Ishikawa (cell line): Measurements from ENCODE around the gene ARAP1.

Experiments
- CEBPB ChIP-seq: IDR thresholded peaks from 2 replicates; pipeline ENCODE4 v1.6.1; 2012
- TAF1 ChIP-seq: IDR thresholded peaks from 2 replicates; pipeline ENCODE4 v1.6.1; 2012; ENCODE audit warnings: low read depth, mild to moderate bottlenecking
- YY1 ChIP-seq: IDR thresholded peaks from 2 replicates; pipeline ENCODE4 v1.6.1; 2012; ENCODE audit warnings: low read depth
- TF ChIP-seq, protein P1 (sequence below): IDR thresholded peaks from 2 replicates; pipeline ENCODE4 v1.6.1; 2012

DNA sequence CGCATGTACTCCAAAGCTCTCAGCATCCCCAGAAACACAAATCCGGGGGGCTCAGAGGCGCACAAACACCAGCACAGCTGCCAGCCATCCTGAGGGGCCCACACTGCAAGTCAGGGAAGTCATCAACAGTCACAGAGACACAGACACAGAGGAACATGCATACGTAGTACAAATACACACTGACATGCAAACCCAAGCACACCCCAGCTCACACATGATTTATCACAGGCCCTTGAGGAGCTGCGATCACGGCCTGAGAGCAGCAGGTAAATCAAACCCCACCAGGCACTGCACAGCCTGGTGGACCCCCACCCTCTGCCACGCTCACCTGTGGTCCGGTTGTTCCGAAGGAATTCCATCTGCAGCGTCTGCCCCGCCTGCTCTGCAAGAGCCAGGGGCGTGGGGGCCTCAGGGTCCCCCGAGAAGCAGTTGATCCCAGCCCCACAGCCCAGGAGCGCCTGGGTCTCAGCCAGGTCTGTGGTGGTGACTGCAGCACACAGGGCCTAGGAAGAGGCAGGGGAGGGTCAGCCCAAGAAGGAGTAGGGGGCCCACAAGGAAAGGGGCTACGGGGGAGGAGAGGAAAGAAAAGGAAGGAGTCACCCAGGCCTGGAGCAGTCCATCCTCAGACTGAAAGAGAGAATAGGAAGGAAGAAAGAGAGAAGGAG lies 49.5 kb downstream of the ARAP1 start:
- TF ChIP-seq TAF1 (no peak), YY1 (no peak), CEBPB (no peak)
- TF ChIP-seq, protein P1, sequence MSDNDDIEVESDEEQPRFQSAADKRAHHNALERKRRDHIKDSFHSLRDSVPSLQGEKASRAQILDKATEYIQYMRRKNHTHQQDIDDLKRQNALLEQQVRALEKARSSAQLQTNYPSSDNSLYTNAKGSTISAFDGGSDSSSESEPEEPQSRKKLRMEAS: no peak
